Stimulated activated CD8-positive, alpha-beta memory T cell treated with anti-CD3 and anti-CD28 coated beads, Interleukin-7, amount 100 ng/mL, for 1 hour (primary cell): ENCODE measurements around the gene CEP68.

ENCODE experiments used
- DNase-seq, 2 donors: peaks; one replicate each; pipeline ENCODE4 v3.0.0-alpha.2; 2020; ENCODE audit warnings: low read depth in 2 of 2

Gene CEP68

DNA sequence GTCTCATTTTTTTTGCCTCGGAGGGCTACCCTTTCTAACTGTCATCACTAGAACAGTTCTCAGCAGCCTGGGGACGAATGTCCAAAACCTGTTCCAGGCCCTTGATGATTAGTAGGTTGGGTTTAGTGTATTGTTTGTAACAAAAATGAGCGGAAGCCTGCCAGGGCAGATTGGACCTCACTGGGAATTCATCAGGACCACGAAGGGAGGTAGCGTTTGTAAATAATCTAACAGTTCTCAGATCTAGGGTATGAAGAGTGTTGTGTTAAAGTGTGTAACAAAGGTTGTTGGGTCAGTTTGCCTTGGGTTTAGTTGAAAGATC is 799 bp downstream of the CEP68 start:
- no peak for DNase-seq

DNA sequence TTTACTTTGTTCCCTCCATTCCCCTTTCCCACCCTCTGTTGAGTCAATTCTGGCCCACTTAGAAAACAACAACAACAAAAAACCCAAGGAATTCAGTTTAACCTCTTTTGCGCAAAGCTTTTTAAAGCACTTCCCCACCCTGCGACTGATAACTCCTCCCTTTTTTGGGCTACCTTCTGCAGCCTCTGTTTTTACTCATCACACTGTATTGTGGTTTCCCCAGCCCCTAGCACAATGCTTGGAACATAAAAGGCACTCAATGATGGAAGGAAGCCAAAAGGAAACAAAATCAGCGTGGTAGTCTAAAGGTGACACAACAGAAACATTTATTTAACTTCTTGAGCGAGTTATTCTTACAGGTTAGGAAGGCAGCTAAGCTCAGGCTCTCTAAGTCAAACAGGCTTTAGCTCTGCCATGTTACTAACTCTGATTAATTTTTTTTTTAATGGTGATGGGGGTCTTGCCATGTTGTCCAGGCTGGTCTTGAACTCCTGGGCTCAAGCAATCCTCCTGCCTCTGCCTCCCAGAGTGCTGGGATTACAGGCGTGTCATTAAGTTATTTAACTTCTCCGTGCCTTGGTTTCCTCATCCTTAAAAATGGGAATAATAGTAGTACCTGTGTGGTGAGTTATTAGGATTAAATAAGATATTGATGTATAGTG is 1.3 kb downstream of the CEP68 start:
- no peak for DNase-seq

DNA sequence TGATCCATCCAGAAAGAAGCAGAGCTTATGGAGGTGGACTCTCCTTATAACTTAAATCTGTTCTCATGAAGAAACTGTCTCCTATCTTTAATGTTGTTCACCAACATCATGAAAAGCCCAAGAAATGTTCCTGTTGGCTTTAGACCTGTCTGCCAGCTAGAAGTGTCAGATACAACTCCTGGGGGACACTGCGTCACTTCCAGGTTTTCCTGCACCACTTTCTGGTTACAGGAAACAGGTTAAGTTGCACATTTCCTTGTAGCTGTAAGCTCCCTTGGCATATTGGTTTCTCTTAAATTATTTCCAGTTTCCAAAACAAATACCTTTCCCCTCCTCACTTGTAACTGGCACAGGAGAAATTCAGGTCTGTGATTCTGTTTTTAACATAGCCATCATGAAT is 2.9 kb downstream of the CEP68 start:
- no peak for DNase-seq

DNA sequence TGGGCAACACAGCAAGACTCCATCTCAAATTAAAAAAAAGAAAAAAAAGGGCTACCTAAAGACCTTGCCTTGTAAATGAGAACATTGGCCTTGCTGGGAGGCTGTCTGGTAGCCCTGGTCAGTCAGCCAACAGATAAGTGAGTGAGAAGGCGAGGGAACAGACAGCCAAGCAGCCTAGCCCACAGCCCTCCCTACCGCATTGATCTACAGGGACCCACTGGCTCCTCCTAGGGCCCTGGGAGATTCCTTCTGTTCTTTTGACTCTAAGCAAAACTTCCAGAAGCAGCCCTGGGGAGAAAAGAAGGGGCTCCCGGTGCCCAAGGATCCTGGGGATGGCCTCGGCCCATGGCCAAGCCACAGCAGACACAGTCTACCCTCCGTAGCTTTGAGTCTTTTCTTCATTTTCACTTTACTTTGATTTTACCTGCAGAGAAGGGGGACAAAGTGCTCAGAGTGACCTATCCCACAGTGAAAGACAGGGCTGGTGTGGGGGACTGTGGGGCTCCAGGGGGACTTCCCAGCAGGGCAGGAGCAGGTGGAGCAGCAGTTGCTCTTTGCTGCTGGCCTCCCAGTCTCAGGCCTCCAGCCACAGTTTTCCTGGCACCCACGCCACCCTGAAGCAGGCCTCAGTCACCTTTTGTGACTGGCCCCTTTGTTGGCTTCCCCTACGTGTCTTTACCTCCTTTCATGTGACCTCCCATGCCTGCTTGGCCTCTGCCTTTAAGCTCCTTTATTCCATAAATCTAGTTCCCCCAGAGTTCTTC is 5.1 kb downstream of the CEP68 start:
- no peak for DNase-seq

DNA sequence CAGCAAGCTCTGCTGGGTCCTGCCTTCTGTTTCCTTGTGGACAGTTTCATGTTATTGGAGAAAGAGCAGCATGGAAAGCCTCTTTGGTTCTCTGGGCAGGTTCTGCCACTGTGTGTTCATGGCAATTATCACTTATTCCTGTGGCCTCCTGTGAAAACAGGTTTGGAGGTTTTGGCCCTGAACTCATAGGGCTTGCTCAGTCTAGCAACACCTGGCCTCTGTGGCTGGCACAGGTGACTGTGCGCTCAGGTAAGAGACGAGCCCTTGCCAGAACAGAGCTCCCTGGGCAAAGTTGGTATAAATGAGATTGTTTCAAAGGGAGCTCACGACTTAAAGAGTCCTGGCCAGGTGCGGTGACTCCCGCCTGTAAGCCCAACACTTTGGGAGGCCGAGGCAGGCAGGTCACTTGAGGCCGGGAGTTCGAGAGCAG is 5.7 kb downstream of the CEP68 start:
- DNase-seq: no peak

DNA sequence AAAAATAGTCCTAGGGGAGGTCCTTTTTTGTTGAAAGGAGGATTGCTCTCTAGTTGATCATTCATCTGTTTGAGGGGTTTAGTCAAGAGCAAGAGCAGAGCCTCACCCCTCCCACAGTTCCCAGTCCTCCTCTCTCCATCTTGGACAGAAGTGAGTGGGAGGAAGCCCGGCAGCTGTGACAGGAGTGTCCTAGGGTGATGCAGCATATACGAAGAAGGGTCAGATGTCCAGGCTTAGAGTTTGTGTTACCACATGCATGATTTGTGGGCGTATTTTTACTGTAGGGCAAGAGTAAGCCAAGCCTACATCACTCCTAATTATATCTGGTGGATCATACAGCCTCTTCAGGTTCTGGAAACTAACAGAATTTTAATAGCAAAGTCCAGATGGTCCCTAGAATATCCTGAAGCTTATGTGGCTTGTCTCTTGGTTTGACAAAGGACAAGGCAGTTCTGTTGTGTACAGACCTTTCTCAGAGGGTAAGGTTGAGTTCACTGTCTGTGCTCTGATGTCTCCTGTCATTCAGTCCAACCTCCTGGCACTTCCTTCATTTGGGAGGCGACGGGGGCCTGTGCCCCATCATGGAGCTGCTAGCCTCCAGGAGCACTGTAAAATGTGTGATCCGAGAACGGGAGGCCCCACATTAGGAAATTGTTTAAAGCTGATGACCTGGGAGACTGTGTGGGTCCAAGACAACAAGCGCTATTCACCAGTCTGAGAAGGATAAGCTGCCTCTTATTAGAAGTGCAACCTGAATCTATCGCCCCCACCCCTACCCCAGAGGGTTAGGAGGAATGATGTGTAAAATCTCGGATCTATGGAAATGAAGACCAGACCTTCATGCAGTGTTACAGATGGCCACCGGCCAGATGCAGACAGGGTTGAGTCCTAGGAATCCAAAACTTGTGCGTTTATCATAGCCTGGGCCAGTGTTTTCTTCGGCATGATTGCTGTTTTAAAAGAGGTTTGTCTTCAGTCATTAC is 6.9 kb downstream of the CEP68 start:
- no peak for DNase-seq

DNA sequence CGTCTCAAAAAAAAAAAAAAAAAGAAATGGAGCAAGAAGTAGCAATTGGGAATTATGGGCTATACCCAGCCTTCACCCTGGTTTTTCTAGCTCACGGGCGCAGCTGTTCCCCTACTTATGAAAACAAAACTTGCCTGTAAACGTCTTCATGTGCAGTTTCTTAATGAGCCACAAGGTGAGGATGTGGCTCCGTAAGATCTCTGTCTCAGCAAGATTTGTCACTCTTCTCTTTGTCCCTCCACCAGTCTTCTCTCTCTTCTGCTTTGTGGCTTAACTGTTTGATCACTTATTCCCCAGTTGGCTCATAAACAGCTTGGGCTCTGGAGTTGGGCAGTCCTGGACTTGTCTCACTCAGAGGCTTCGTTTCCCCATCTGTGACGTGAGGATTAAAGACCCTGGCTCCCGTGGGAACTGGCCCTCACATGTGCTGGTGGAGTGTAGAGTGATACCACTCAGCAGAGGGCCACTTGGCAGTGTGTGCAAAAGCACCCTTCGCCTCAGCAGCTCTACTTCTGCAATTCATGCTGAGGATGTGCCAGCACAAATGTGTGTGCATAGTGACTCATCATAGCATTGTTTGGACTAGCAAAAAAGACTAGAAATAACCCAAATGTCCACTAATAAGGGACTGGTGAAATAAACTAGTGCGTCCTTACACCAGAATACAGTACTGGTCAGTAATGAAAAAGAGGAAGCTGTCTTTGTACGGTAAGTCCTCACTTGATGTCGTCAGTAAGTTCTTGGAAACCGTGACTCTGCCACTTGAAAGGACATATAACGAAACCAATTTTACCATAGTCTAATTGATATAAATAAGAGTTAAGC is 8.7 kb downstream of the CEP68 start:
- no peak for DNase-seq

DNA sequence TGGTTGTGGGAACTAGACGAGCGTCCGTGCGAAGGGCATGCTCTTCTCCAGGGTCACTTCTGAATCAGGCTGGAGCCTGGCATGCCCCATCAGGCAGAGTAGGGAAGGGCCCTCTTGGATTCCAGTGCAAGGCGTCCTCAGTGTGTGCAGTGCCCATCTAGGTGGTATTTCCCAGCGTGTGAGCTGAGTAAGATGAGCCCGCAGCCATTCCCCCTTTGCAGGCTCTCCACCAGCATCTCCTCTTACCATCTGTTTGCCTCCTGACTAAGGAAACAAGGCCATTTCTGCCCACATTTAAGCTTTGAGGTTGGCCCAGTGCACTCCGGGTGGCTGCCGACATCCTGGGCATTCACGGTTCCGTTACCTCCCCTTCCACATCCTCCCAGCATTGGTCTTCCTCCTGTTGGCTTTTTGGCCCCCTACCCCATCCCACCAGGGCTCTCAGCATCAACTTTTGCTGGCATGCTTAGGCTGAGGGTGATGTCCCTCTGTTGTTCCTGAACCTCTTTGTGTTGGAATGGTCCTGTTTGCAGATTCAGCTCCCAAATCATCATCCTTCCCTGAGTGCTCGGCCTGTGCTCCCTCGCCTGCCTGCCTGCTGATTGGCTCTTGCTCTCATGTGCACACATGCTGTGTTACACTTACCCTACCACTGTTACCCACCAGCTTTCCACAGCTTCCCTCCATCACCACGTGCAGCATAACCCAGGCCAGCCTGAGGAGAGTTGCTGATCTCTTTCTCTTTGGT is 11.8 kb downstream of the CEP68 start:
- no peak for DNase-seq

DNA sequence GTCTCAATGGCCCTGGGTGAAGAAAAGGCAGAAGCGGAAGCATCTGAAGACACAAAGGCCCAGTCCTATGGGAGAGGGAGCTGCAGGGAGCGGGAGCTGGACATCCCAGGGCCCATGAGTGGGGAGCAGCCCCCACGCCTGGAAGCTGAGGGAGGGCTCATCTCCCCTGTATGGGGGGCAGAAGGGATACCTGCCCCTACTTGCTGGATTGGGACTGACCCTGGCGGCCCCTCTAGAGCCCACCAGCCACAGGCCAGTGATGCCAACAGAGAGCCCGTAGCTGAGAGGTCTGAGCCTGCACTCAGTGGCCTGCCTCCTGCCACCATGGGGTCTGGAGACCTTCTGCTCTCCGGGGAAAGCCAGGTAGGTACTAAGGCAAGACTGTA is 13.2 kb downstream of the CEP68 start:
- no peak for DNase-seq

DNA sequence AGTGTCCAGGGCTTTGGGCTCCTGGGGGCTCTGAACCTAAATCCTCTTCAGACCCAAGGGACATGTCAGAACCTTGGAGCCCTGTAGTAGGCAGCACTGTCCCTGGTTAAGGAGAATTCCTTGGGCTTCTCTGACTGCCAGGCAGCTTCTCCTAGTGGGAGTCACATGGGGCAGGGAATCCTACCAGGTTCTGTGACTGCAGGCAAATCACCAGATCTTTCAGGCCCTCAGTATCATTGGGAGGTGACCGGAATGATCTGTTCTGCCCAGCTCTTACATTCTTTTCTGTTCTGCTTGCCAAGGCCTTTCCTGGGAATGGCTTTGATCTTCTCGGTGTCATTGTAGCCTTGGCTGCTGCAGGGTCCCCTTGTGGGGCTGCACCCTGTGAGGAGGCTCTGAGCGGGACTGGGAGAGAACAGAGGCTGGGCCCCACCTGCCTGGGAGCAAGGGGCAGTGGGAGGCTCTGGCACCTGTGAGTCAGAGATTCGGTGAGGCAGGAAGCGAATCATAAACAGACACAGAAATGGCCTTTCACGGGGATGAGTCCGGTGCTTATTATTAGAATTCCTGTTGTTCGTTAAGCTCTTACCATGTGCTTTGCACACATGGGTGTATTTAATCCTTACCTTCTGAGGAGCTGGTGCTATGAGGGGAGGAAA is 14.1 kb downstream of the CEP68 start:
- DNase-seq: no peak

DNA sequence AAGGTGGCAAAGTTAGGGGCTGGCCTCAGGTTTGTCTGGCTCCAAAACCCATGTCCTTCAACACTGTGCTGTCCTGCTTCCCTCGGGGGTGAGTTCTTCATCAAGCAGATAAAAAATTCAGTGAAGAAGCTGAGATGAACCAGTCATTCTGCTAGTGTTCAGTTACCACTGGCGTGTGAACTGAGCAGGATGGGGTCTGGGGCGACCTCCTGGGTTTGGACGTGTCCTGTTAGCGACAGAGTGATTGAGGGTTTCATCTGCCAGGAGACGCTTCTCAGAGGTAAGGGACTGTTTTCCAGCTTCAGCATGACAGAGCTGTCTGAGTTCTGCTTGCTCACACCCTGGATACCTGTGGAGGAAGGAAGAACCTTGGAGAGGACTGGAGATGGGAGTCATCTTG is 14.6 kb downstream of the CEP68 start:
- no peak for DNase-seq

DNA sequence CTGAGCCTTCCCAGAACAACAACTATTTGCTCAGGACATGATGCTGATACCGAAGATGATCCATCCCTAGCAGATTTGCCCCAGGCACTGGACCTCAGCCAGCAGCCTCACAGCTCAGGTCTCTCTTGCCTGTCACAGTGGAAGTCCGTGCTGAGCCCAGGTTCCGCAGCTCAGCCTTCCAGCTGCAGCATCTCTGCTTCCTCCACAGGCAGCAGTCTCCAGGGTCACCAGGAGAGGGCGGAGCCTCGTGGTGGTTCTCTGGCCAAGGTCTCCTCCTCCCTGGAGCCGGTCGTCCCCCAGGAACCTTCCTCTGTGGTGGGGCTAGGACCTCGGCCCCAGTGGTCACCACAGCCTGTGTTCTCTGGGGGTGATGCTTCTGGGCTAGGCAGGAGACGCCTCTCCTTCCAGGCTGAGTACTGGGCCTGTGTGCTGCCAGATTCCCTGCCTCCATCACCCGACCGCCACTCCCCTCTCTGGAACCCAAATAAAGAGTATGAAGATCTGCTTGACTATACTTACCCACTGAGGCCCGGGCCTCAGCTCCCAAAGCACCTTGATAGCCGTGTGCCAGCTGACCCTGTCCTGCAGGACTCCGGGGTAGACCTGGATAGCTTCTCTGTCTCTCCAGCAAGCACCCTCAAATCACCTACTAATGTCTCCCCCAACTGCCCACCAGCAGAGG is 15.4 kb downstream of the CEP68 start:
- no peak for DNase-seq

DNA sequence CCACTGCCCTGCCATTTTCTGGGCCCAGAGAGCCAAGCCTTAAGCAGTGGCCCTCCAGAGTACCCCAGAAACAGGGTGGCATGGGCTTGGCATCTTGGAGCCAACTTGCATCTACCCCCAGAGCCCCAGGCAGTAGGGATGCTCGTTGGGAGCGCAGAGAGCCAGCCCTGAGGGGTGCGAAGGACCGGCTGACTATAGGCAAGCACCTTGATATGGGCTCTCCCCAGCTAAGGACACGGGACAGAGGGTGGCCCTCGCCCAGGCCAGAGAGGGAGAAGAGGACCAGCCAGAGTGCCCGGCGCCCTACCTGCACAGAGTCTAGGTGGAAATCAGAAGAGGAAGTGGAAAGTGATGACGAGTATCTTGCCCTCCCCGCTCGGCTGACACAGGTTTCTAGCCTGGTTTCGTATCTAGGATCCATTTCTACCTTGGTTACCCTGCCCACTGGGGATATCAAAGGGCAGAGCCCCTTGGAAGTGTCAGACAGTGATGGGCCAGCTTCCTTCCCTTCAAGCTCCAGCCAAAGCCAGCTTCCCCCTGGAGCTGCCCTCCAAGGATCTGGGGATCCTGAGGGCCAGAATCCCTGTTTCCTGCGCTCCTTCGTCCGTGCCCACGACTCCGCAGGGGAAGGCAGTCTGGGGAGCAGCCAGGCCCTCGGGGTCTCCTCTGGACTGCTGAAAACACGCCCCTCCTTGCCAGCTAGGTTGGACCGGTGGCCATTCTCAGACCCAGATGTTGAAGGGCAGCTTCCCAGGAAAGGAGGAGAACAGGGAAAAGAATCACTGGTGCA is 16.2 kb downstream of the CEP68 start:
- no peak for DNase-seq

DNA sequence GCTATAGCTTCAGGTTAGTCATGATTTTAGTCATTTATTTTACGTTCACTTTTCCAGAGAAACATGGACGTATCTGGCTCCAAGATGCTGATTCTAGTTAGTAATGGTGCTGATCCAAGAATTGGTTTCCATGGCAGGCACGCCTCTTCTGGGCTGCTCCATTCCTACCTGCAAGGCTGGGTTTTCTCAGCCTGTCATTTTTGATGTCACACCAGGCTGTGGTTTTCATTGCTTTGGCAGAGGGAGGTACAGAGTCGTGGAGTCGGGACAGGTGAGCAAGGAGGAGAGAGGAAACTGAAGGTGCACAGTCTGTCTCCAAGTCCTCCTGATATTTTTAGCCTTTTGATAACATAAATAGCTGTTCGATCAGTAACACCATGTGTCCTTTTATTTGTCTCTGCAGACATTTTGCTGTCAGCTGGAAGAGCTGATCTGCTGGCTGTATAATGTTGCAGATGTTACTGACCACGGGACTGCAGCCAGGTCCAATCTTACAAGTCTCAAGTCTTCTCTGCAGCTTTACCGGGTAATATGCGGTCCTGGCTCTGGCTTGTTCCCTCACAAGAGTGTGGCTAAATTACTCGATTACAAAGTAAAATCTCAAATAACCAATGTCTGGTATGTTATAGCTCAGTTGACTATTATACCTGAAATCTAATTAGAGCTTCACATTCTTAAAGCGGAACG is 17.8 kb downstream of the CEP68 start:
- no peak for DNase-seq

DNA sequence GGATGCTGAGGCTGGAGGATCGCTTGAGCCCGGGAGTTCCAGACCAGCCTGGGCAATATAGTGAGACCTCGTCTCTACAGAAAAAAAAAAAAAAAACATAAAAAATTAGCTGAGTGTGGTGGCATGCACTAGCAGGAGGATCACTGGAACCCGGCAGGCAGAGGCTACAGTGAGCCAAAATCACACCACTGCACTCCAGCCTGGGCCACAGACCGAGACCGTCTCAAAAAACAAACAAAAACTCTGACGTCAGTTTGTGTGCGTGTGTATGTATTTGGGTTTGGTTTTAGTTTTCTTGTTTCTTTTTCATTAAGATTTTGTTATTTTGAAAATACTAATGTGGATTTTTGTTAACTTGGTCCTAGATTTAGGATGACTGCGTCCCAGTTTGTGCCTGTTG is 19.0 kb downstream of the CEP68 start:
- no peak for DNase-seq

DNA sequence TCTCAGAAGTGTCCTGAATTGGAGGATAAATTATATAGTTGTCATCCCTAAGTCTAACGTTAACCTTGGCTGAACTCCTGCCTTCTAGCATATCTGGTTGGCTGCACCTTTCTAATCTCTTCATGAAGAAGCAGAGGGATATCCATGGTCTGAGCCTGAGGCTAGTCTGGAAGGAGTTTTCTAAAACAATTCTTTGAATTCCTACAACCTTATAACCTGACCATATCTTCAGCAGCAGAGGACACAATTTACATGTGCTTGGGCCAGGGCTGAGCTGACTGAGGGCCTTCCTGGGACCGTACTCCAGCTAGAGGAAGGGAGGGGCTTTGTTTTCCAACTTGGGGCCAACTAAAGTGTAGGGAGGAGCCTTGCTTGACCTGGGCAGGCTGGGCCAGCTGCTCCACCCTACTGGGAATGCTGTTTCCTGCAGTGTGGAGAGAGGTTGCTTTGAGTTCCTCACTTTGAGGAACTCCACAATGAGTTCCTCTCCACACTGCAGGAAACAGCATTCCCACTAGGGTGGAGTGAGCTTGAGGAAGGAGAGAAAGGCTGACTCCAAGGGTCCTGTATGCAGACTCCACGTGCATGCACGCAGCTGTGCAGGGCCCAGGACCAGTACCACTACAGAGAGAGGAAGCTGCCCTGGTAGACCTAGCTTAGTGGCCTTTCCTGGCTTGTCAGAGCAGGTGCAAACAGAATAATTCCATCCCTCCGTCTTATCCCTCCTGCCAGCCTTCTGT is 19.6 kb downstream of the CEP68 start:
- no peak for DNase-seq

DNA sequence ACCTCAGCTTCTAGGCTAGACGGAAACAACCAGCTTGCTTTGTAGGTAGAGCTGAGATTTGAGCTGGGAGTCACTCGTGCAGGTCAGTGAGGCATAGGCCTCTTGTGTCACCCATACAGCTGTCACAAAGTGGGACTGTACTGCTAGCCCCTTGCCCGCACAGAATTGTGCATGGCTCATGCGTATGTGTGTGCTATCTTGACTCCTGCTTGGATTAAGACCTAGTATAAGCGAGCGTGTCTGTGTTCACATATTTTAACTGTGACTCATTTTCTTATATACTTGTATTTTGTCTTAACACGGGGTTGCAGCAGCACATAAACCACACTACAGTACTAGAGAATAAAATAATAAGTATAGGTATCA is 20.1 kb downstream of the CEP68 start:
- no peak for DNase-seq

DNA sequence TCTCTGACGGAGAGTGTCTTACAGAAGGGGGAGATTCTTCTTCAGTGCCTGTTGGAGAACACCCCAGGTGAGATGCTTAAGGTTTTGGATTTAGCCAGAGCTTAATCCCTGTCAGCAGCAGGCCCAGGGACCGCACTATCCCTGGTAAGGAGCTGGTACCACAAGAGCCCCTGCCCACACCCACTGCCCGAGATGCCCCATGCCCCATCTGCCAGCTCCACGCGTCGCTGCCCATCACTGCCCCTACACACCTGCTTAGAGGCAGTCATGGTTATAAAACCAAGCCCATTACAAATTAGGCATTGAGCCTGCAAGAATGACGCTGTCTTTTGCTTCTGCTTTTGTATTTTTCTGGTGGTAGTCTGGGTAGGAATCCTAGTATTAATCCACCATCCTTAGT is 21.7 kb downstream of the CEP68 start:
- DNase-seq: no peak
